WTC11 (cell line): ENCODE results near the gene MPST. TPM values are rescaled to one million over a fixed set of nuclear protein-coding genes. Genes with fewer than 3 reads are reported as not detected.

ENCODE experiments used
- ATAC-seq: fragments of 200-7000 bp; cut with Tn5 transposase; 2 replicates; pipeline ENCODE4 v1.10.0; 2021; ENCODE audit warnings: mild to moderate bottlenecking, moderate library complexity
- CTCF ChIA-PET: fragments of 300-600 bp; sonication (Branson Sonifier 250); formaldehyde crosslinking; loops from one replicate; lab custom pipeline; 2021; ENCODE audit warnings: antibody characterized with exemption; lab: Charles Lee
- POLR2A ChIA-PET: fragments of 350-600 bp; sonication (Branson Sonifier 250); formaldehyde crosslinking; loops from one replicate; lab custom pipeline; 2021; ENCODE audit warnings: antibody characterized with exemption; lab: Charles Lee
- DNase-seq: peaks from one replicate; pipeline ENCODE4 v3.0.0; 2021; ENCODE audit warnings: low spot score
- H3K27ac Mint-ChIP-seq: 2 replicates; pipeline ENCODE4 v1.8.0; 2021; ENCODE audit warnings: mixed read lengths
- H3K27me3 Mint-ChIP-seq: 2 replicates; pipeline ENCODE4 v1.8.0; 2021; ENCODE audit warnings: low read depth, mild to moderate bottlenecking, moderate library complexity, mixed read lengths
- H3K36me3 Mint-ChIP-seq: 2 replicates; pipeline ENCODE4 v1.8.0; 2021; ENCODE audit warnings: mixed read lengths
- H3K4me1 Mint-ChIP-seq: 2 replicates; pipeline ENCODE4 v1.8.0; 2022; ENCODE audit warnings: mixed read lengths
- H3K4me3 Mint-ChIP-seq: 2 replicates; pipeline ENCODE4 v1.8.0; 2021; ENCODE audit warnings: mild to moderate bottlenecking, moderate library complexity, mixed read lengths
- H3K9me3 Mint-ChIP-seq: 2 replicates; pipeline ENCODE4 v1.8.0; 2021; ENCODE audit warnings: mixed read lengths
- CBFB ChIP-seq: sonication (generic); formaldehyde crosslinking; IDR thresholded peaks from 2 replicates; pipeline ENCODE4 v1.8.1; 2022; ENCODE audit warnings: mild to moderate bottlenecking, low read depth, missing genetic modification reagents
- CREB1 ChIP-seq: sonication (generic); formaldehyde crosslinking; IDR thresholded peaks from 2 replicates; pipeline ENCODE4 v1.8.0; 2023; ENCODE audit warnings: mild to moderate bottlenecking, missing genetic modification reagents
- ELF4 ChIP-seq: sonication (generic); formaldehyde crosslinking; IDR thresholded peaks from 2 replicates; pipeline ENCODE4 v1.8.1; 2022; ENCODE audit warnings: low read depth, mild to moderate bottlenecking, moderate library complexity, missing genetic modification reagents
- ERG ChIP-seq: fragments of 250-450 bp; sonication (Bioruptor Pico); IDR thresholded peaks from 2 replicates; pipeline ENCODE4 v1.8.0; 2021; ENCODE audit warnings: mild to moderate bottlenecking
- NFE2L1 ChIP-seq: sonication (generic); formaldehyde crosslinking; IDR thresholded peaks from 2 replicates; pipeline ENCODE4 v1.8.1; 2023; ENCODE audit warnings: missing genetic modification reagents
- NR1H2 ChIP-seq: sonication (generic); formaldehyde crosslinking; IDR thresholded peaks from 2 replicates; pipeline ENCODE4 v1.9.0; 2021; ENCODE audit warnings: mild to moderate bottlenecking, moderate library complexity, missing genetic modification reagents
- NR3C1 ChIP-seq: sonication (generic); formaldehyde crosslinking; conservative IDR thresholded peaks from 2 replicates; pipeline ENCODE4 v1.8.1; 2023; ENCODE audit warnings: low read depth, mild to moderate bottlenecking, missing genetic modification reagents
- PRDM15 ChIP-seq: sonication (generic); formaldehyde crosslinking; IDR thresholded peaks from 2 replicates; pipeline ENCODE4 v1.8.0; 2022; ENCODE audit warnings: missing genetic modification reagents
- PRRX2 ChIP-seq: fragments of 250-450 bp; sonication (Bioruptor Pico); IDR thresholded peaks from 2 replicates; pipeline ENCODE4 v1.8.0; 2021; ENCODE audit warnings: mild to moderate bottlenecking
- USF2 ChIP-seq: sonication (generic); formaldehyde crosslinking; IDR thresholded peaks from 2 replicates; pipeline ENCODE4 v1.8.1; 2023; ENCODE audit warnings: mild to moderate bottlenecking, missing genetic modification reagents, moderate library complexity
- ZNF121 ChIP-seq: sonication (generic); formaldehyde crosslinking; IDR thresholded peaks from 2 replicates; pipeline ENCODE4 v1.8.0; 2023; ENCODE audit warnings: missing genetic modification reagents
- ZNF219 ChIP-seq: sonication (generic); formaldehyde crosslinking; IDR thresholded peaks from 2 replicates; pipeline ENCODE4 v1.8.0; 2023; ENCODE audit warnings: missing genetic modification reagents, mild to moderate bottlenecking, borderline replicate concordance
- ZNF263 ChIP-seq: sonication (generic); formaldehyde crosslinking; IDR thresholded peaks from 2 replicates; pipeline ENCODE4 v1.8.1; 2022; ENCODE audit warnings: low read depth, mild to moderate bottlenecking, moderate library complexity, missing genetic modification reagents
- ZNF423 ChIP-seq: fragments of 250-450 bp; sonication (Bioruptor Pico); IDR thresholded peaks from 2 replicates; pipeline ENCODE4 v2.1.2; 2022; ENCODE audit warnings: mild to moderate bottlenecking, moderate library complexity
- total RNA-seq: library from RNA; stranded (reverse); gene quantifications from 3 replicates; pipeline ENCODE4 v1.2.3, GENCODE V29; 2021
- TF ChIP-seq, protein P1 (sequence below): sonication (generic); formaldehyde crosslinking; IDR thresholded peaks from 2 replicates; pipeline ENCODE4 v1.8.1; 2023; ENCODE audit warnings: mild to moderate bottlenecking, moderate library complexity, missing genetic modification reagents
- TF ChIP-seq, protein P2 (sequence below): sonication (generic); formaldehyde crosslinking; conservative IDR thresholded peaks from 2 replicates; pipeline ENCODE4 v1.8.1; 2023; ENCODE audit warnings: mild to moderate bottlenecking, low read depth, missing genetic modification reagents, moderate library complexity
- TF ChIP-seq, protein P3 (sequence below): sonication (generic); formaldehyde crosslinking; IDR thresholded peaks from 2 replicates; pipeline ENCODE4 v1.8.0; 2023; ENCODE audit warnings: mild to moderate bottlenecking, missing genetic modification reagents

The MPST gene
- total RNA-seq, 1 experiment from 2014 or later: 86.6 TPM

GRCh38 chr22:37017356-37017755 lies 2.2 kb upstream of the MPST start (continued):
- TF ChIP-seq, protein P1, sequence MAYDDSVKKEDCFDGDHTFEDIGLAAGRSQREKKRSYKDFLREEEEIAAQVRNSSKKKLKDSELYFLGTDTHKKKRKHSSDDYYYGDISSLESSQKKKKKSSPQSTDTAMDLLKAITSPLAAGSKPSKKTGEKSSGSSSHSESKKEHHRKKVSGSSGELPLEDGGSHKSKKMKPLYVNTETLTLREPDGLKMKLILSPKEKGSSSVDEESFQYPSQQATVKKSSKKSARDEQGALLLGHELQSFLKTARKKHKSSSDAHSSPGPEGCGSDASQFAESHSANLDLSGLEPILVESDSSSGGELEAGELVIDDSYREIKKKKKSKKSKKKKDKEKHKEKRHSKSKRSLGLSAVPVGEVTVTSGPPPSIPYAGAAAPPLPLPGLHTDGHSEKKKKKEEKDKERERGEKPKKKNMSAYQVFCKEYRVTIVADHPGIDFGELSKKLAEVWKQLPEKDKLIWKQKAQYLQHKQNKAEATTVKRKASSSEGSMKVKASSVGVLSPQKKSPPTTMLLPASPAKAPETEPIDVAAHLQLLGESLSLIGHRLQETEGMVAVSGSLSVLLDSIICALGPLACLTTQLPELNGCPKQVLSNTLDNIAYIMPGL (CRISPR knock-in tag): no peak
- TF ChIP-seq NR1H2 (CRISPR knock-in tag) (no peak), ERG (no peak), NR3C1 (CRISPR knock-in tag) (no peak), ZNF263 (CRISPR knock-in tag) (no peak), CBFB (no peak), ZNF219 (CRISPR knock-in tag) (no peak), CREB1 (CRISPR knock-in tag) (no peak), ZNF423 (CRISPR knock-in tag) (no peak), NFE2L1 (CRISPR knock-in tag) (no peak), ELF4 (no peak), USF2 (CRISPR knock-in tag) (no peak), PRRX2 (CRISPR knock-in tag) (no peak)
- TF ChIP-seq, protein P2, sequence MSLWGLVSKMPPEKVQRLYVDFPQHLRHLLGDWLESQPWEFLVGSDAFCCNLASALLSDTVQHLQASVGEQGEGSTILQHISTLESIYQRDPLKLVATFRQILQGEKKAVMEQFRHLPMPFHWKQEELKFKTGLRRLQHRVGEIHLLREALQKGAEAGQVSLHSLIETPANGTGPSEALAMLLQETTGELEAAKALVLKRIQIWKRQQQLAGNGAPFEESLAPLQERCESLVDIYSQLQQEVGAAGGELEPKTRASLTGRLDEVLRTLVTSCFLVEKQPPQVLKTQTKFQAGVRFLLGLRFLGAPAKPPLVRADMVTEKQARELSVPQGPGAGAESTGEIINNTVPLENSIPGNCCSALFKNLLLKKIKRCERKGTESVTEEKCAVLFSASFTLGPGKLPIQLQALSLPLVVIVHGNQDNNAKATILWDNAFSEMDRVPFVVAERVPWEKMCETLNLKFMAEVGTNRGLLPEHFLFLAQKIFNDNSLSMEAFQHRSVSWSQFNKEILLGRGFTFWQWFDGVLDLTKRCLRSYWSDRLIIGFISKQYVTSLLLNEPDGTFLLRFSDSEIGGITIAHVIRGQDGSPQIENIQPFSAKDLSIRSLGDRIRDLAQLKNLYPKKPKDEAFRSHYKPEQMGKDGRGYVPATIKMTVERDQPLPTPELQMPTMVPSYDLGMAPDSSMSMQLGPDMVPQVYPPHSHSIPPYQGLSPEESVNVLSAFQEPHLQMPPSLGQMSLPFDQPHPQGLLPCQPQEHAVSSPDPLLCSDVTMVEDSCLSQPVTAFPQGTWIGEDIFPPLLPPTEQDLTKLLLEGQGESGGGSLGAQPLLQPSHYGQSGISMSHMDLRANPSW (CRISPR knock-in tag): no peak
- TF ChIP-seq, protein P3, sequence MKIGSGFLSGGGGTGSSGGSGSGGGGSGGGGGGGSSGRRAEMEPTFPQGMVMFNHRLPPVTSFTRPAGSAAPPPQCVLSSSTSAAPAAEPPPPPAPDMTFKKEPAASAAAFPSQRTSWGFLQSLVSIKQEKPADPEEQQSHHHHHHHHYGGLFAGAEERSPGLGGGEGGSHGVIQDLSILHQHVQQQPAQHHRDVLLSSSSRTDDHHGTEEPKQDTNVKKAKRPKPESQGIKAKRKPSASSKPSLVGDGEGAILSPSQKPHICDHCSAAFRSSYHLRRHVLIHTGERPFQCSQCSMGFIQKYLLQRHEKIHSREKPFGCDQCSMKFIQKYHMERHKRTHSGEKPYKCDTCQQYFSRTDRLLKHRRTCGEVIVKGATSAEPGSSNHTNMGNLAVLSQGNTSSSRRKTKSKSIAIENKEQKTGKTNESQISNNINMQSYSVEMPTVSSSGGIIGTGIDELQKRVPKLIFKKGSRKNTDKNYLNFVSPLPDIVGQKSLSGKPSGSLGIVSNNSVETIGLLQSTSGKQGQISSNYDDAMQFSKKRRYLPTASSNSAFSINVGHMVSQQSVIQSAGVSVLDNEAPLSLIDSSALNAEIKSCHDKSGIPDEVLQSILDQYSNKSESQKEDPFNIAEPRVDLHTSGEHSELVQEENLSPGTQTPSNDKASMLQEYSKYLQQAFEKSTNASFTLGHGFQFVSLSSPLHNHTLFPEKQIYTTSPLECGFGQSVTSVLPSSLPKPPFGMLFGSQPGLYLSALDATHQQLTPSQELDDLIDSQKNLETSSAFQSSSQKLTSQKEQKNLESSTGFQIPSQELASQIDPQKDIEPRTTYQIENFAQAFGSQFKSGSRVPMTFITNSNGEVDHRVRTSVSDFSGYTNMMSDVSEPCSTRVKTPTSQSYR: no peak

GRCh38 chr22:37018086-37018814 lies 1.3 kb upstream of the MPST start:
- no peak for ATAC-seq
- Mint-ChIP-seq H3K27ac (peak overlapping the region; percentile 87; the same call in 1 of the 2 replicates), H3K27me3 (no peaks in the 10 kb centered on the region), H3K4me3 (peak overlapping the region; percentile 89), H3K4me1 (peaks cover 29% of the 10 kb centered on the region), H3K9me3 (no peaks in the 10 kb centered on the region), H3K36me3 (no peaks in the 10 kb centered on the region; the same call in 1 of the 2 replicates)
- TF ChIP-seq PRDM15 (CRISPR knock-in tag) (peak; percentile 37; the same call in 1 of the 2 replicates), ZNF121 (no peak)
- ChIA-PET POLR2A (interaction anchor here (0.9 to 1.8 kb wide), 2 partner anchors 12 to 145 kb away, joined by 3 to 5 read pairs; no protein-coding TSS in a partner anchor), CTCF (interaction anchor here (0.8 to 5.1 kb wide), 10 partner anchors 12 to 236 kb away, joined by 3 to 38 read pairs (median 6); partner anchors contain the start of gene KCTD17)
- DNase-seq: no peak
